ENCODE measurements around the gene ANKRD34B.

GRCh38 chr5:80579050-80579449 lies 9.0 kb upstream of the ANKRD34B start:
- TF ChIP-seq YY1 (IDR thresholded peaks at IDR 0.05; ENCODE audit: insufficient read depth, insufficient read length) (no peak), ZNF274 (IDR thresholded peaks at IDR 0.05; ENCODE audit: low read depth, low read length) (no peak)
